Measurements from ENCODE around the gene CTNNA3.
A peak's percentile ranks its signal among the peaks of the same experiment; 100 is the strongest.
"Not testable (repeated sequence)": the region's sequence is repeated elsewhere in the genome, so short reads cannot be mapped to it uniquely, and the experiment has no call there.

CTNNA3 gene

DNA sequence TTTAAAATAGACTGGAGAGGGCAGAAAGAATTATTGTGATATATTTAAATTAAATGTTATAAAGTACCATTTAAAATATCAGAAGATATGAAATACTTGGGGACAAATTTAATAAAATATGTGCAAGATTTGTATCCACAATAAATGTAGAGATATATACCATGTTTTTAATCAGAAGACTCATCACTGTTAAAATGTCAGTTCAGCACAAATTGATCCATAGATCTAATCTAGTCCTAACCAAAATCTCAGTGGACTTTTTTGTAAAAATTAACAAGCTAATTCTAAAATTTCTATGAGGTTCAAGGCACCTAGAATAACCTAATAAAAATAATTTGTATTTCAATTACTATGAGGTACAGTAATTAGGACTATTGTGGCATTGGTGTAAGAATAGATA, 96.4 kb downstream of the CTNNA3 start:
- DNase-seq, result no peak

DNA sequence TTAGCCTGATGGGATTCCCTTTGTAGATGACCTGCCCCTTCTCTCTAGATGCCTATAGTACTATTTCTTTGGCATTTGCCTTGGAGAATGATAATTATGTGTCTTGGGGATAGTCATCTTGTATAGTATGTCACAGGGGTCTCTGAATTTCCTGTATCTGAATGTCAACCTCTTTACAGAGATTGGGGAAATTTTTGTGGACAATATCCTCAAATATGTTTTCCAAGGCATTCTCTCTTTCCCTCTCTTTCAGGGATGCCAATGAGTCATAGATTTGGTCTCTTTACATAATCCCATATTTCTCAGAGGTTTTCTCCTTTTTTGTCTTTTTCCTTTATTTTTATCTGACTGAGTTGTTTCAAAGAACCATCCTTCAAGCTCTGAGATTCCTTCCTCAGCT, 99.4 kb downstream of the CTNNA3 start:
- no peak for DNase-seq

DNA sequence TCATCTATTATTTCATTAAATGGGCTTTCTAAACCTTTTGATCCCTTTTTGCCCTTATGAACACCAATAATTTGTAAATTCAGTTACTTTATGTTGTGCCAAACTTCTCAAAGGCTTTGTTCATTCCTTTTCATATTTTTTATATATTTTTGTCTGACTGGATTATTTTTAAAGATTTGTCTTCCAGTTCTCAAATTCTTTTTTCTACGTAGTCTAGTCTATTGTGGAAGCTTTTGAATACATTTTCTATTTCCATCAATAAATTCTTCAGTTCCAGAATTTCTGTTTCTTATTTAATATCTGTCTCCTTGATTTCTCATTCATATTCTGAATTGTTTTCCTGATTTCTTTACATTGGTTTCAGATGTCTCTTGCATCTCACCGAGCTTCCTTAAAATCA, 108.2 kb downstream of the CTNNA3 start:
- no peak for DNase-seq

DNA sequence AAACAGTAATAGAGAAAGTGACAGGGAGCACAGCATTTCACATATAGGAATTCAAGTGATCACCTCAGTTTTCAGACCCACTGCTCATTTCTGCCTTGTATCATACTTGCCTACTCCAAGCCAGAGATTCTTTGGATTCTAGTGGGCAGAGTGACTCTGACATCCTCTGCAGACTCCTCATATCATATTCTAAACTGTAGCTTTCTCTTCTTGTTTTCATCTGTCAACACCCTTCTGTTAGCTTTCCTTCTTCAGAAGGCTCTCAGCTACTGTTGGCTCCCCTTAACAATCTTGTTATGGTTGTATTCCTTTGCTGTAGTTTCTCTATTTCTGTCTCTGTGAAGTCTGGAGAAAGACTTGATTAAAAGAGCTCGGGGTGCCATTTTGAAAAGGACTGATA, 120.5 kb downstream of the CTNNA3 start:
- DNase-seq, result no peak

DNA sequence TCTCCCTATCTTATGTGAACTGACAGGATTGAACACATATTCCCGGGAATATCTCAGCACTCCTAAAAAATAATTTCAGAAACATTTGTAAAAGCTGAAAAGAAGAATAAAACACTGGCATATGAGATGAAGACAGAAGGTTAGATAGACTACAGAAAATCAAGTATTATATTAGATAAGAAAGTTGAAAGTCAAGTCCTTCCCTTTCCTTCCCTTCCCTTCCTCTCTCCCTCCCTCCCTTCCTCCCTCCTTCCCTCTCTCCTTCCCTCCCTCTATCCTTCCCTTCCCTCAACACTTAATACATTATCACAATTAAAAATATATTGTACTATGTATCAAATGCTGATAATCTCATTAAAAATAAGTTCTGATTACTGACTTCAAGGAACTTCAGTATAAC, 122.5 kb downstream of the CTNNA3 start:
- DNase-seq, result no peak

DNA sequence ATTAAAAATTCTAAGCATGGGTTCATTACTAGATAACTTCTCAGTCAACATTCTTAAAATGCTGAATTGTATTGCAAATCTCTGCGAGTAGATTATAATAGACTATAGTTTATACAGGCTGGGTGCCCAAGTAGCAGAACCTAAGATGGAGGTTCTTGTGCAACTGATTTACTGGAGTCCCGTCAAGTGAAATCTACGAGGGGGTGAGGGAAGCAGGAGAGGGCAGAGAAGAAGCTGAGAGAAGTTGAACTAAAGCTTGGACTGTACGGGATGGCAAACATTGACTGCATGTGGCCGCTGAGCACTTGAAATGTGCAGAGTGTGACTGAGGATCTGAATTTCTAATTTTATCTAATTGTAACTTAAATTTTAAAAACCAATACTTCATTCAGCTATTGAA, 124.5 kb downstream of the CTNNA3 start:
- no peak for DNase-seq

DNA sequence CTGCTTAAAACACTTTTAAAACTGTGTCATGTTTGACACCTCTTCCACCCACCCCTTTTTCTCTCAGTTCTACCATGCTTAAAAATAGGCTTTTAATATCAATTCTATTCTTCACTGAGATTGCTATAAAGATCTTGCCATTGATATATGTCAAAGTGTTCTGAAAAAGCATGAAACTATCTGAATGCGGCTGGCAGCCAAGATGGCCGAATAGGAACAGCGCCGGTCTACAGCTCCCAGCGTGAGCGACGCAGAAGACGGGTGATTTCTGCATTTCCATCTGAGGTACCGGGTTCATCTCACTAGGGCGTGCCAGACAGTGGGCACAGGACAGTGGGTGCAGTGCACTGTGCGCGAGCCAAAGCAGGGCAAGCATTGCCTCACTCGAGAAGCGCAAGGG, 137.7 kb downstream of the CTNNA3 start:
- DNase-seq, result not testable (repeated sequence)

DNA sequence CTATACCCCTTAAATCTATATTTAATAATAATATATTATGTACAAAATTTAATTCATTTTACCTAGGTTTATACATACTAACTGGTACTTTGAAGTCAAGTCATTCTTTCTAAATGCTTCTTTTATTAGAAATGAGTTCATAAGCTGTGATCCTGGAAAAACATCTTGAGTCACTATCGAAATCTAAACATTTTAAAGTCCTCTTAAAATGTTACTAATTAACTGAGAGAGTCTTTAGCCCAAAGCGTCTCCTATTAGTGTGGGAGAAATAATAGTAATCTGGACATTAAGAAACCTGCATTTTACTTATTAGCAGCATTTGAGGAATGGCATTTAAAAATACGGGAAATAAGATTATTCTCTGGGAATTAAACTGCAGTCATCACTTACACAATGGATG, 142.7 kb downstream of the CTNNA3 start:
- DNase-seq, result no peak

DNA sequence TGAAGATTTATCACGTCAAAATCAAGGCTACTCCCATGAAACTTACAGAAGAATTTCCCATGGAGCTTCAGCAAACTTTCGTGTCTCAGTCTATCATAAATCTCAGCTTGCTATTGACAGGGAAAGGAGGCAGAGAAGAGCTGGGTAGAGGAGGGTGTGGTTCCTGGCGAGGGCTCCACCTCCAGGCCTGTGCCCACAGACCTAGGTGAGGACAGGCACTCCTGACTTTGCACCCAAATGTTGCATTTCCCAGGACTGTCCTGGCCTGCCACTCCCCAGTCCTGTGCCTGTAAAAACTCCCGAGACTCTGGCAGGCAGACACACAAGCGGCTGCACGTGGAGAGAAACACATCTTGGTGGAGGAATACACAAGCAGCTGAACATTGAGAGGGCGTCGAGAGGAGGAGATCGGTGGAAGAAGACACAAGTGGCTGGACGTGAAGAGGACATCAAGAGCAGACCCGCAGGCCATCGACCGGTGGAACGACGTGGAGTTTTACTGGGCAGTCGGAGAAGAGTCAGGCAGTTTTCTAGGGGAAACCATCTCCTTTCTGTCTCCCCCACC, 145.1 kb downstream of the CTNNA3 start:
- no peak for DNase-seq

DNA sequence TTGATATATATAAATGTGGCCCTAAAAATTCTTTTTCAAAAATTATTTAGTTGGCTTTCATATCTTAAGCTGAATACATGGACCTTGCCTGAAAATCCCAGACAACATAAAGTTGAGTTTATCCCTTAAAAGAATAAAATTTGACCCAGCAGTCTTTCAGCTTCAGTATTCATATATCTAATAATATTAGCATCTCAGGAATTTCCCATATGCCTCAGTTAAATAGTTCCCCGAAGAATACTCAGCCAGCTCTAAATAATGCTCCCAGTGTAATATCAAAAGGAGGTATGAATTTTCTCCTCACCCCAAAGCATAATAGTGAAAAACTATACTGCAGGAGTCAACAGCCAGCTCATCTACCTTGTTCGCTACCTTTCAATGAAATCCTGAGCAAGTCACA, 145.9 kb downstream of the CTNNA3 start:
- no peak for DNase-seq

DNA sequence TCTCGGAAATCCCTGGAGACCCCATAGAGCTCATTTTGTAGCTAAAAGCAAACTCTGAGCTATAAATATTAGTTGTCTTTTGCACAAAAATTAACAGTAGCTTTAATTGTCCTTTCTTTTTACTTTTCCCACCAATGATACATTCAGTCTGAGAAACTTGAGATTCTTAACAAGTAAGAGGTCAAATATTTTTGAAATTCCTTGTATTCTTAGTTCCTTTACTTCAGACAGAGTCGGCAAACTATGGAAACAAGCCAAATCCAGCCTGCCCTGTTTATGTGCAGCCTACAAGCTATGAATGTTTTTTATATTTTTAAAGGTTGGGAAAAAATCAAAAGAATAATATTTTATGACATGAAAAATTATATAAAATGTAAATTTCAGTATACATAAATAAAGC, 146.6 kb downstream of the CTNNA3 start:
- DNase-seq, result no peak

DNA sequence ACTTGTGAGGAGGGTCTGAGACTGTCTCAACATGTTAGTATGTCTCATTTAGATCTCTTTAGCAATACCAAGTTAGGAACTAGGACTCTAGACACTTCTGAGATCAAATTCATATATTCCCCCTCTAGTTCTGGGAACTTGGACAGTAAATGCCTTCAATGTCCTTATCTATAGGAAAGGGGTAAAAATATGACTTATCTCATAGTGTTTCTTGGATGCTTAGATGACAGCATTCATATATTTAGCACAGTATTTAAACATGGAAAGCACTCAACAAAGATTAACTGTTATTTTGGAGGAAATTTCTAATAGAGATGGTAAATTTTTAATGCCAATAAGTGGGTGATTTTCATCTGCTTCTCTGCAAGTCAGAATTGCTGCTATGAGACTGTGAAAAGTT, 154.6 kb downstream of the CTNNA3 start:
- DNase-seq, result no peak

DNA sequence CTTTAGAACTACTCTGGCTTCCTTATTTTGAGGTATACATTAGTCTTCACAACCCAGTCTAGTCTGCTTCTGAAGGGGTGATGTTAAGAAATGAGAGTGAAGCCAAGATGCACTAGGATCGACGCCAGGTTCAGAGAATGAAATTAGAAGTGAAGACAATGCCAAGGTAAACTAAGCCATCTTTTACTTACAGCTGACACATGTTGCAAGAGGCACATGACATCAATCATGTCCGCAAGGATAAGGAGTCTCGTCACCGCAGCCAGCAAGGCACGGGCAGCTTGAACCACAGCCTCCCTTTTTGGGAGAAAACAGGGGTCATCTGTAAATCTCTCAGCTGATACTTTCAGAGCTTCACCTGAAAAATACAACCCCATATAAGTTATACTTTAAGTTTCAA, 156.7 kb downstream of the CTNNA3 start:
- DNase-seq, result no peak

DNA sequence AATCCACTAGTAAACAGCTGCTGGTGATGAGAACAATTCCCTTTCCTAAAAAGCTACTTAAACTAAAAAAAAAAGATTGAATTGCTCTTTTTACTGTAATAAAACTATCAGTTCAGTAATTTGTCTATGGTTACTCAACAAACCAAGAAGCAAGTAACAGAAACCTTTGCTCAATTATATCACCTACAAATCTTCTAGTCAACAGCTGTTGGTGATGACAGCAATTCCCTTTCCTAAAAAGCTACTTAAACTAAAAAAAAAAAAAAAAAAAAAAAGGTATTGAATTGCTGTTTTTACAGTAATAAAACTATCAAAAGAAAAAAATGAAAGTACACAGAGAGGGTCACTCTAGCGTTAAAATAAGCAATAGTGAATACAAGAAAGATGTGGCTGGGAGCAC, 158.1 kb downstream of the CTNNA3 start:
- DNase-seq, result no peak

DNA sequence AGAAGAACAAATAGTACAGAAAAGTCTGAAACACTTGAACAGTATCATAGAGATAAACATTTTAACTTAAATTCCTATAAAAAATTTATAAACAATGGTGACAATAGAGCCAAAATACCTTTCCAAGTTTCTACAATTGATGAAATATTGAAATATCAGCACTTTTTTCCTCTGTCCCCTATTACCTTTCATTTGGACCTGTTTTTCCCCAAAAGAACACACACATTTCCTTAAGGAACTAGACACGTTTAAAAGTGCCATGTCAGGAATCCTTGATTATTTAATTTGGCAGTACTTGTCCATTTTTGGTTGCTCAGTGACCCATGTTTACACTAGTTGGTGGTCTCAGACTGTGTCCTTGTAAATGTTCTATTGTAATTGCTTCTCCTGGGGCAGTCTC, 162.6 kb downstream of the CTNNA3 start:
- DNase-seq, result no peak

DNA sequence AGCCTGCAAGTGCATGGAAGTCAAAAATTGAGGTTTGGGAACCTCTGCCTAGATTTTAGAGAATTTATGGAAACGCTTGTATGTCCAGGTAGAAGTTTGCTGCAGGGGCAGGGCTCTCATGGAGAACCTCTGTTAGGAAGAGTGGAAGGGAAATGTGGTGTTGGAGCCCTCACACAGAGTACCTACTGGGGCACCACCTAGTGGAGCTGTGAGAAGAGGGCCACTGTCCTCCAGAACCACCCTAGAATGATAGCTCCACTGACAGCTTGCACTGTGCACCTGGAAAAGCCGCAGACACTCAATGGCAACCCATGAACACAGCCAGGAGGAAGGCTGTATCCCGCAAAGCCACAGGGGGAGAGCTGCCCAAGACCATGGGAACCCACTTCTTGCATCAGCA, 165.0 kb downstream of the CTNNA3 start:
- DNase-seq, result not testable (repeated sequence)

DNA sequence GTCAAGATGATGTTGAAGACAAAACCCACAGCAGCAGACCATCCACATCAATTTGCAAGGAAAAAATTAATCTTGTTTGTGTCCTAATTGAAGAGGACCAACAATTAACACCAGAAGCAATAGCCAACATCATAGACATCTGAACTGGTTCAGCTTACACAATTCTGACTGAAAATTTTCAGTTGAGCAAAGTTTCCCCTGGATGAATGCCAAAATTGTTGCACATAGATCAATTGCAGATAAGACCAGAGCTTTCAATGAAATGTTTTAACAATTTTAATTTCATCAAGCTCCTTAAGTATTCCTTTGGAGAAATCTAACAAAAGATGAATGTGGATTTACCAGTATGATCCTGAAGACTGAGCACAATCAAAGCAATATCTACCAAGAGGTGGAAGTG, 168.6 kb downstream of the CTNNA3 start:
- no peak for DNase-seq

DNA sequence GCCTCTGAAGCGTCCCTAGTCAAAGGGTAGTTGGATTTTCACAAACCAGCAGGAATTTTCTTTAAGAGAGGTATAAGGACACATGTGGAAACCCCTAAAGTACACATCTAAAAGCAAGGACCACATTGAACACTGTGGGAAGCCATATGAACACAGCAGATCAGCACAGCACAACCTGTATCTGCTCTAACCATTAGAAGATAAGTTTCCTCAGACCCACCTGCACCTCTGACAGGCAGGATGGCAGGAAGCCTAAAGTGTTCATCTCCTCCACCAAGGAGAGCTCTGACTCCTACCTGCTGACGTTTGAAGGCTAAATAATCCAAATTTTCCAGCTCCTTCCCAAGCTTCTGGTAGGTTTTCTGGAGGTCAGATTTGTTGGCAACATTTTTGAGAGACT, 174.4 kb downstream of the CTNNA3 start:
- no peak for DNase-seq

DNA sequence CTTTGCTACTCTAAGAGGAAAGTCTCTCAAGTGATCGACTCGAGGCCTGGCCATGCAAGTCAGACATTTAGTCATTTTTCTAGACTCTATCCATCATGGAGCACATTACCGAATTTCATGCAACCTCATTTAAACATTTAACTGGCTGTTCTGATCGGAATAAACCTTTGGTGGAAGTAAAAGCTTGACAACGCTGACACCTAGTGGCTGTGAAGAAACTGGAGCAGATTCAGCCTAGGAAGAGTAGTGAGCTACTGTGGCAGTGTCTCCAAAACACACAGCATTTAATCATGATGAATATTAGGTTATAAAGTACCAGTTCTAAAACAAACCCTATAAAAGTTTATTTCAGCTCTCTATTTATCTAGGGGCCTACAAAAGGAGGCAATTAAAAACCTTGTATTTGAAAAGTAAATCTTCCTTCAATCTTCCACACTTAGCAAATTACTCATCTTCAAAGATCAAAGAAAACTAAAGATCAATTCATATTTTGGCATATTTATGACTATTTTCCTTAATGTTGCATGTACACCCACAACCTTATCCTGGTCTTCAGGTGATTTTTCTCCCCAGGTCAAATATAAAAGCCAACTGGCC, 175.0 kb downstream of the CTNNA3 start:
- DNase-seq, result peak; percentile 3

DNA sequence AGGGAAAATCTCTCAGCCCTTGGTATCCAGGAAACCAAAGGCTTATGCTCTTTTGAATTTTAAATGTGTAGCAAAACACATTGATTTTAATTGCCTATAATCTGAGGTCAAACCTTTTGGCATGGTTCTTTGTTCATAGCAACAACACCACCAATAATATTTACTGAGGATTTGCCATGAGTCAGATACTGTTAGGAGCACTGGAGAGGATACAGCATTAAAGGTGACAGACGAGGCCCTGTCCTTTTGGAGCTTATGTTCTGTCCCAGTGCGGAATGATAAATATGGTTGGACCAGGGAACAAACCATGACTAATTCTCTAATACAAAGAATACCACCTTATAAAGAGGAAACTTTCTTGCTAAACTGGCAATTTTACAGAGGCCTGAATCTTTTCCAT, 176.6 kb downstream of the CTNNA3 start:
- DNase-seq, result no peak

DNA sequence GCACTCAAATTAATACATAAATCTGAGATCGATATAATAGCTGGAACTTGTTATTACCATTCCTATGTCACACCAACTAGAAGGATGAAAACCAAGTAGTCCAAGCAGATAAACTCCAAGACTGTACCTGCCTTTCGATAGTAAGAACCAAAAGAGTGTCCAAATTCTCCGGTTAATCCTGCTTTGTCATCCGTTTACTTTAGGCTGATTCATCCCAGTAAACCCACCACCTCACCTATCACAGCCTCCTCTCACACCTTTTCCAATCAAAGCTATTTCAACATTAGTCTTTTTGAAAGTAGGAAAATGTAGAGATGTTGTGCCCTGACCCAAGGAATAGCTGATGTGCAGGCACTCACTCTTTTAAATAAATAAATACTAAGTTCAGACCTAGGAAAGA, 177.2 kb downstream of the CTNNA3 start:
- DNase-seq, result no peak

DNA sequence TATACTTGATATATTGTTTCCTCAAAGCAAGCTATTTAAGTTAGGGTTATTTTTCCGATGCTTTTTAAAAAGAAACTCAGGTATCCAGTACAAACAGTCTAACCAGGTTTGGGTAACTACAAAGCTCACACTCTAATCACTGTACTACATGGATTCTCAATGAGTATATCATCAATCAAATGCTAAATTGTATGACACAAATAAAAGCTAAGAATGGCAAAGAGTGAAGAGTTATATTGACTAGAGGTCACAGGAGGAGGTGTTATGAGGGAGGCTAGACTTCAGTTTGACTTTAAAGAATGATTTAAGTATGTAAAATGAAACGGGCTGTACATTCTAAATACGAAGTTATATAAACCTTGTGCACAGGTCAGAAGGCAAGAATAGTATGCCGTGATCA, 178.0 kb downstream of the CTNNA3 start:
- DNase-seq, result no peak

DNA sequence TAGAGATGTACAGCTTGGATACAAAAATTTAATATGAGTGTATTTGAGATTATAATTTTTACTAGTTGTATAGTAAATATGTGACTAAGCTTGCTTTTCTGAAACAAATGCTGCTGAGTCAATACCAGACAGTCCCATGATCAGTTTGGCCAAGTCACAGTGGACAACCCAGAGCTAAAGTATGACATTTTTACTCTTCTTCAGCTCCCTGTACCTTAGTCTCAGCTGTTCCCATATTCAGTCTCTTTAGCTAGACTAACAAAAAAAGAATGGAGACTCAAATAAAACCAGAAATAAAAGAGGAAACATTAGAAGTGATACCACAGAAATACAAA, 189.3 kb downstream of the CTNNA3 start:
- DNase-seq, result no peak

DNA sequence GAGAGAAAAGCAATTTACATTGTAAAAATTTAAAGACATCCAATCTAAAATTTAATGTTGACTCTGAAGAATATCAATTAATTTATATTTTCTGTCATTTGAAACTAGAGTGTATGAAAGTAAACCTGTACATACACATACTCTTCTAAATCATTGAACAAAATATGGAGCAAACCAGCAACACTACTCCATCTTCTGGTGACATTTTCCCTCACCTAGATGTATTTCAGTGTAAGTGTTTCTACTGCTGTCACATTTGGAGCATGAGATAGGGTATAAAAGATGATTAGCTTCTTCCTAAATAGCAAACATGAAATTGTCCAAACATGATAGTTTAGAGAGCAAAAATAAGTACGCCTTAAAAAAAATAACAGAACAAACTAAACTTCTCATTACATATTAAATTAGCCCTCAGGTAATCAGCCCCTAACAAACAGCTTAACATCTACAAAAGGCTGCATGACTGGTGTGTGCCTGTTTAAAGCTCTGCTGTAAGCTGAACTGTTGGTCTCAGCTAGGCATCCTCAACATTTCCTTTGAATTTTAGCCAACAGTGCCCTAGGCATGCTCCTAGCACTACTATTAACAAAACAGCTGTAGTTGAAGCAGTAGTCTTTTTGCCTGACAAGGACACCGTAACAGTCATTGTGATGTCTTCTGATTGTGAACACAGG, 189.8 kb downstream of the CTNNA3 start:
- DNase-seq, result no peak

Measured in NCI-H526 treated with DMSO at 0.1 percent for 48 hours (cell line).